Stomach (tissue), 9 donors: ENCODE results near the gene NXPH1. TPM values are rescaled to one million over a fixed set of nuclear protein-coding genes. Genes with fewer than 3 reads are reported as not detected.

ENCODE experiments used
- DNase-seq, 2 donors: peaks; one replicate each; pipeline versions ENCODE4 v3.0.0 to v3.0.0-alpha.2; 2013 to 2019
- H3K27ac ChIP-seq, 5 donors: fragments of 200-600 bp in 4 of 5; sonication (generic) in 4 of 5; one replicate each; pipeline ENCODE4 v1.5.1; 2013 to 2019; ENCODE audit warnings: mild to moderate bottlenecking in 1 of 5, moderate library complexity in 1 of 5
- H3K27me3 ChIP-seq, 3 donors: fragments of 200-600 bp; sonication (generic); one replicate each; pipeline ENCODE4 v1.5.1; 2017 to 2019; ENCODE audit warnings: mixed run types in 1 of 3
- H3K36me3 ChIP-seq, 4 donors: fragments of 200-600 bp; sonication (generic); 1 replicate in 3 of 4; 2 replicates in 1 of 4; pipeline ENCODE4 v1.5.1; 2016 to 2019
- H3K4me1 ChIP-seq, 4 donors: fragments of 200-600 bp; sonication (generic); one replicate each; pipeline ENCODE4 v1.5.1; 2016 to 2019
- H3K4me3 ChIP-seq, 4 donors: fragments of 200-600 bp; sonication (generic) in 3 of 4; one replicate each; pipeline ENCODE4 v1.5.1; 2016 to 2019; ENCODE audit warnings: mild to moderate bottlenecking in 1 of 4
- H3K9me3 ChIP-seq, 4 donors: fragments of 200-600 bp; sonication (generic); one replicate each; pipeline ENCODE4 v1.5.1; 2016 to 2019
- EP300 ChIP-seq: sonication (generic); formaldehyde crosslinking; IDR thresholded peaks from one replicate; pipeline ENCODE4 v1.6.1; 2017; ENCODE audit warnings: antibody characterized with exemption
- POLR2A ChIP-seq, 4 donors: fragments of 450-650 bp; IDR thresholded peaks; one replicate each; pipeline ENCODE4 v1.6.1; 2016; ENCODE audit warnings: antibody characterized with exemption in 4 of 4, control low read depth in 2 of 4, mild to moderate bottlenecking in 1 of 4, moderate library complexity in 1 of 4
- POLR2AphosphoS5 ChIP-seq, 3 donors: sonication (generic); formaldehyde crosslinking; IDR thresholded peaks; one replicate each; pipeline ENCODE4 v1.6.1; 2016; ENCODE audit warnings: antibody characterized with exemption in 3 of 3
- WGBS, 5 donors: extraction: QIAGEN DNeasy Blood & Tissue Kit in 3 of 5; methylation state at CpG; one replicate each; pipeline versions ENCODE4 v1.1.5 to v1.1.7; 2013 to 2018; 5-methylcytosine and 5-hydroxymethylcytosine counted together
- intact Hi-C: fragments of 100-400 bp; cut with DNase I; formaldehyde crosslinking; loops from one replicate; pipeline ENCODE4 v1.15.1; 2023; ENCODE audit warnings: low total_unique reads
- polyA plus RNA-seq, 3 donors: library from polyadenylated mRNA; stranded (reverse); fragments of 200-250 nt; gene quantifications; one replicate each; pipeline ENCODE4 v1.2.3, GENCODE V29; 2013
- total RNA-seq, 5 donors: library from RNA; depleted of rRNA; stranded (reverse); fragments of >200 nt; gene quantifications; one replicate each; pipeline versions ENCODE4 v1.1.0 to v1.2.3, GENCODE V29; 2014 to 2016
- TF ChIP-seq, protein P1 (sequence below), 7 experiments: fragments of 450-650 bp in 4 of 7; fragments of 200-600 bp in 3 of 7; sonication (generic) in 3 of 7; IDR thresholded peaks; one replicate each; pipeline ENCODE4 v1.5.1; 2016 to 2019; ENCODE audit warnings: antibody characterized with exemption in 7 of 7, control low read depth in 2 of 7, mild to moderate bottlenecking in 1 of 7
- donor health status: healthy with polysubstance abuse.
- donor health status: Bipolar disorder and iron deficiency.
- donor health status: healthy.

The NXPH1 gene
- total and polyA plus RNA-seq, 8 donors, result 0.37 TPM; not detected in 7

DNA sequence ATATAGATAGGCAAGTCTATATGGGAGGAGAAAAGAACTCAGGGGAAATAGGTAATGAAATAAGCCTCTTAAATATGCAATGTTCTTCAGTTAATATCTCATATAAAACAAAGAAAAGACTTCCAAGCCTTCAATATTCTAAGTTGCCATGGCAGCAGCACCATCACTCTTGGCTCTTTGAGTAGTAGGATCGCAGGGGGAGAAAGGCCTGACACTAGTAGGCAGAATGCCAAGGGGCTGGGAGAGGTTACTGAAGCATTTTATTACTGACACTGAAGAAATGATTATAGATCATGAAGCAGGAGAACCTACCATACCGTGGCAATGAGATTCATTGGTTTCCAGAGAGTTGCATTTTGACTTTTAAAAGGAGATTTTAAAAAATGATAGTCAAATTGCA is 193.9 kb downstream of the NXPH1 start:
- WGBS, 5 donors, result 51 to 67% (median 62%) methylated on average over 2 of the region's 2 CpGs
- H3K4me1 ChIP-seq, result no peaks in the 10 kb centered on the region
- H3K9me3 ChIP-seq, result no peaks in the 10 kb centered on the region
- no peak overlapping the region for H3K27ac ChIP-seq
- no peak for TF ChIP-seq EP300
- no peak for TF ChIP-seq POLR2AphosphoS5 (IDR thresholded peaks at IDR 0.05)
- TF ChIP-seq, protein P1, sequence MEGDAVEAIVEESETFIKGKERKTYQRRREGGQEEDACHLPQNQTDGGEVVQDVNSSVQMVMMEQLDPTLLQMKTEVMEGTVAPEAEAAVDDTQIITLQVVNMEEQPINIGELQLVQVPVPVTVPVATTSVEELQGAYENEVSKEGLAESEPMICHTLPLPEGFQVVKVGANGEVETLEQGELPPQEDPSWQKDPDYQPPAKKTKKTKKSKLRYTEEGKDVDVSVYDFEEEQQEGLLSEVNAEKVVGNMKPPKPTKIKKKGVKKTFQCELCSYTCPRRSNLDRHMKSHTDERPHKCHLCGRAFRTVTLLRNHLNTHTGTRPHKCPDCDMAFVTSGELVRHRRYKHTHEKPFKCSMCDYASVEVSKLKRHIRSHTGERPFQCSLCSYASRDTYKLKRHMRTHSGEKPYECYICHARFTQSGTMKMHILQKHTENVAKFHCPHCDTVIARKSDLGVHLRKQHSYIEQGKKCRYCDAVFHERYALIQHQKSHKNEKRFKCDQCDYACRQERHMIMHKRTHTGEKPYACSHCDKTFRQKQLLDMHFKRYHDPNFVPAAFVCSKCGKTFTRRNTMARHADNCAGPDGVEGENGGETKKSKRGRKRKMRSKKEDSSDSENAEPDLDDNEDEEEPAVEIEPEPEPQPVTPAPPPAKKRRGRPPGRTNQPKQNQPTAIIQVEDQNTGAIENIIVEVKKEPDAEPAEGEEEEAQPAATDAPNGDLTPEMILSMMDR (IDR thresholded peaks at IDR 0.05), result no peak
- no peak for TF ChIP-seq POLR2A (IDR thresholded peaks at IDR 0.05)
- no peaks in the 10 kb centered on the region for H3K36me3 ChIP-seq
- H3K27me3 ChIP-seq, result no peaks in the 10 kb centered on the region
- H3K4me3 ChIP-seq, result no peak overlapping the region
- intact Hi-C loops, result no loop called here
- DNase-seq, result no peak

DNA sequence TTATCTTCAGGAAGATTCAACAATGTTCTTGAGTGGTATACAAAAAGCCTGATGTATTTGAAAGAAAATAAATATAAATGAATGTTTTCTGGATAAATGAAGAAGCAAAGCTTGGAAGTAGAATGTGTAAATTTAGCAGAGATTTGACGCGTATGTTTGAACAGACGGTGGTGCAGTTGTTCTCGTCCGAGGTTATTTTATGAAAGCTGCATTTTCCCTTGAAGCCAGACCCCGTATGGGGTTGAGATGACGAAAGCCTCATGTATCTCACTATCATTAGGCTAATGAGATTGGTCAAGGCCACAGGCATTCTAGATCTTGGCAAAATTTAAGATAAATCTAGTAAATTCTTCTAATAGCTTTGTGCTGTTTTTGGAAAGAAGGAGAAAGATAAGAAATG is 195.2 kb downstream of the NXPH1 start:
- Histone ChIP-seq H3K4me3 (no peak overlapping the region), H3K27me3 (no peaks in the 10 kb centered on the region), H3K4me1 (no peaks in the 10 kb centered on the region), H3K27ac (no peak overlapping the region), H3K36me3 (no peaks in the 10 kb centered on the region), H3K9me3 (no peaks in the 10 kb centered on the region)
- no peak for DNase-seq
- WGBS, 5 donors, result 75 to 89% (median 82%) methylated on average over 7 of the region's 7 CpGs
- intact Hi-C loops, result no loop called here
- TF ChIP-seq, protein P1 (IDR thresholded peaks at IDR 0.05), result no peak
- TF ChIP-seq POLR2A (IDR thresholded peaks at IDR 0.05) (no peak), POLR2AphosphoS5 (IDR thresholded peaks at IDR 0.05) (no peak), EP300 (no peak)

DNA sequence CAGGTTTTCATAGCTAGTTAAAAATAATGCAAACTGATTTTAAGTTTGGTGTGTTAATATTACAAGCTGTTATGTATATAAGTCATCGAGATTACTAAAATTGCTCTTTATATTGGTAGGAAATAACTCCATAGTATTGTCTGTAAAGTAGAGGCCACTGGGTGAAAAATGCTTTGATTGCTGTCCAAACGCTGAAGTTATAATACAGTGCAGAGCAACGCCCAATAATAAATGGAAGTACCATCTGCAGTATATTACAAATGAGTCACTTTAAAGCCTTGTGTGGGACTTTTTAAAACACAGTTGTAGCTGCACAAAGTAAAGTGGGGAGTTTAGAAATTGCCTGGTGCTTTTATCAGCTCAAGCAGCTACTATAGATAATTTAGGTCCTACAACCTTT is 196.1 kb downstream of the NXPH1 start:
- WGBS, 5 donors, result 47 to 61% (median 49%) methylated on average over 3 of the region's 3 CpGs
- no peaks in the 10 kb centered on the region for H3K27me3 ChIP-seq
- H3K36me3 ChIP-seq, result no peaks in the 10 kb centered on the region
- DNase-seq, result peak in 1 of 2 donors; percentile 12
- H3K27ac ChIP-seq, result no peak overlapping the region
- TF ChIP-seq EP300 (no peak), POLR2AphosphoS5 (IDR thresholded peaks at IDR 0.05) (no peak), POLR2A (IDR thresholded peaks at IDR 0.05) (no peak)
- TF ChIP-seq, protein P1 (IDR thresholded peaks at IDR 0.05), result no peak
- H3K9me3 ChIP-seq, result no peaks in the 10 kb centered on the region
- intact Hi-C loops, result no loop called here
- no peaks in the 10 kb centered on the region for H3K4me1 ChIP-seq
- H3K4me3 ChIP-seq, result no peak overlapping the region

DNA sequence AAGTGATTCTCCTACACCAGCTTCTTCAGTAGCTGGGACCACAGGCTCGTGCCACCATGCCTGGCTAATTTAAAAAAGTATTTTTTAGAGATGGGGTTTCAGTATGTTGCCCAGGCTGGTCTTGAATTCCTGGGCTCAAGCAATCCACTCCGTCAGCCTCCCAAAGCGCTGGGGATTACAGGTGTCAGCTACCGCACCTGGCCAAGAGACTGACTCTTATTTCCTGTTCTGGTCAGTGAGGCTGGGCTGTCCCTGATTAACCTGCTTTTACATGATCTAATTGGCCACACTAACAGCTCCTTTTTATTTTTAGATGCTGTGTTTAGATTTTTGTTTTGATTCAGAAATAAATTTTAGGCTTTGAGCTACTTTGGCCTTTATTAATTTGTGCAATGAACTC is 203.9 kb downstream of the NXPH1 start:
- DNase-seq, result no peak
- Histone ChIP-seq H3K4me3 (no peak overlapping the region), H3K9me3 (no peaks in the 10 kb centered on the region), H3K27me3 (no peaks in the 10 kb centered on the region), H3K36me3 (no peaks in the 10 kb centered on the region), H3K4me1 (peaks cover 0 to 12% (median 3%) of the 10 kb centered on the region in 4 donors), H3K27ac (no peak overlapping the region)
- intact Hi-C loops, result no loop called here
- TF ChIP-seq POLR2AphosphoS5 (IDR thresholded peaks at IDR 0.05) (no peak), EP300 (no peak), POLR2A (IDR thresholded peaks at IDR 0.05) (no peak)
- TF ChIP-seq, protein P1 (IDR thresholded peaks at IDR 0.05), result no peak
- 60 to 75% (median 62%) methylated on average over 4 of the region's 4 CpGs for WGBS, 5 donors
